HG03432 (cell line): Measurements from ENCODE around the gene HSDL1.

Experiments used
- ATAC-seq: cut with Tn5 transposase; IDR thresholded peaks from one replicate; pipeline ENCODE4 v1.9.1; 2021; ENCODE audit warnings: mild to moderate bottlenecking, moderate library complexity; ENCODE audit not compliant: unreplicated experiment

HSDL1 gene

GRCh38 chr16:84144859-84145639 lies at the start of gene HSDL1, which contains the start of gene DNAAF1:
Gene HSDL1, minus strand, starts transcription at chr16:84145177. Its CDS starts 13,856 bp downstream, at chr16:84131321.
Gene DNAAF1, plus strand, starts transcription at chr16:84145308. Its CDS starts 133 bp downstream, at chr16:84145441.
- peak; percentile 86 for ATAC-seq

- no peak for ATAC-seq
Observed at GRCh38 chr16:84194018-84194417, 49.0 kb upstream of the HSDL1 start.

- ATAC-seq: no peak
Observed at GRCh38 chr16:84193480-84193879, 48.5 kb upstream of the HSDL1 start.

DNA sequence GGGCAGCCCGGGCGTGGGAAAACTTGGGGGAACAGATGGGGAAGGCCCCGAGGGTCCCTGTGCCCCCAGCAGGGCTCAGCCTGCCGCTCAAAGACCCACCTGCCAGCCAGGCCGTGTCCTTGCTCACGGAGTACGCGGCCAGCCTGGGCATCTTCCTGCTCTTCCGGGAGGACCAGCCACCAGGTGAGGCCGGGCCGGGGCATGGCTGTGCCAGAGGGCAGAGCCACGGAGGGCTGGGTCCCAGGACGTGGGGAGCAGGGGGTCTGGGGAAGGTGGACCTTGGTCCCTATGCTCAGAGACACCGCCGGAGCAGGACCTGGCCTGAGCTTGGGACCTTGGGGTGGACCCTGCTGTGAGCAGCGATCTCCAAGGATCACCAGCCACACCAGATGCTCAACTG lies 46.5 kb upstream of the HSDL1 start:
- ATAC-seq: no peak

- ATAC-seq: no peak
Observed at GRCh38 chr16:84190731-84191388, 45.9 kb upstream of the HSDL1 start, which contains the start of gene ADAD2. Gene ADAD2, plus strand, starts transcription at chr16:84191157. Its CDS starts 74 bp downstream, at chr16:84191231.

GRCh38 chr16:84186685-84187437 lies 41.9 kb upstream of the HSDL1 start, which contains the start of gene TAF1C:
Gene TAF1C, minus strand, starts transcription at chr16:84187057. Its CDS starts 2,069 bp downstream, at chr16:84184988.
- peak; percentile 96 for ATAC-seq

GRCh38 chr16:84184775-84185174 lies 39.8 kb upstream of the HSDL1 start:
- ATAC-seq: no peak

DNA sequence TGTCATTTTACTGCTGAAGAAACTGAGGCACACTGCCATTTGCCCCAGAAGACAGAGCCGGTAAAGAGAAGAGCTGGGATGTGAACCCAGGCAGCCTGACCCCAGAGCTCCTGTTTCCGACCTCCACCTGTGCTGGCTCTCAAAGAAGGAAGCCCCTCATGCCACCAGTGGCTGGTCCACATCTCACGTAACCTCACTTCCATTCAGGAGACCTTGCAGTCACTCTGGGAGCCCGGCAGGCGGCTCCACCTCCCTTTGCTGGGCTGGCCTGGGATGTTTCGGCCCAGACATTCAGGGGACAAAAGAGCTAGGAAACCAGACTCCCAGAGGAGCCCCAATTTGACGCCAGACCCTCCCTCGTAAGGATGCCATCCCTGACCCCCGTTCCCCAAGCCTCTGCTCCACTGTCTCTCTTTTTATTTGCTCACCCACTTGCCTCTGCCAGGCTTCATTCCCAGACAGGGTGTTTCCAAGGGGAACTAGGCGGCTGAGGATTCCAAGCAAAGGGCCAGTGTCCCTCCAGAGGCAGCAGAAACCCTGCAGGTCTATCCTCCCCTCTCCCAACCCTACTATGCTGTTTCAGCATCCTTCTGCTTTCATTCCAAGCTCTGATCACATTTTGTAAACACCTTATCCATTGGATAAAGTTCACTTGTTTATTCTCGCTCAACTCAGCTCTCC lies 39.1 kb upstream of the HSDL1 start:
- no peak for ATAC-seq

- ATAC-seq: no peak
Observed at GRCh38 chr16:84183572-84183875, 38.5 kb upstream of the HSDL1 start.

GRCh38 chr16:84182680-84183571 lies 37.9 kb upstream of the HSDL1 start:
- no peak for ATAC-seq

DNA sequence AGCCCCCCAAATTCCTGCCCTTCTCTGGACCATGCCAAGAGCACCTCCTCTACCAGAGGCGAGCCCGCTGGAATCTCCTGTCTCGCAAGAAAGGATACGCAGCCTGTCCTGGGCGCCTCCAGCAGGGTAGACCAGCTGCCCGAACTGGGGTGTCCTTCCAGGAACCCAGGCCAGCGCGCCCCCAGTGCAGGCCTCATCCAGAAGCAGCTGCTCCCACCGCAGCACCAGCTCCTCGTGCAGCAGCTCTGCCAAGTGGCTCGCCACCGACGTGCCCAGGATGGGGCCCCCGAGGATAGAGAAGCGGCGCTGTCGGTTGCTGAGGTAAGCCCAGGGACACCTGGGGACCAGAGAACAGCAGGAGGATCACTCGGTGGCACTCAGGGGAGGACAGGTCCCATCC lies 37.1 kb upstream of the HSDL1 start:
- no peak for ATAC-seq

DNA sequence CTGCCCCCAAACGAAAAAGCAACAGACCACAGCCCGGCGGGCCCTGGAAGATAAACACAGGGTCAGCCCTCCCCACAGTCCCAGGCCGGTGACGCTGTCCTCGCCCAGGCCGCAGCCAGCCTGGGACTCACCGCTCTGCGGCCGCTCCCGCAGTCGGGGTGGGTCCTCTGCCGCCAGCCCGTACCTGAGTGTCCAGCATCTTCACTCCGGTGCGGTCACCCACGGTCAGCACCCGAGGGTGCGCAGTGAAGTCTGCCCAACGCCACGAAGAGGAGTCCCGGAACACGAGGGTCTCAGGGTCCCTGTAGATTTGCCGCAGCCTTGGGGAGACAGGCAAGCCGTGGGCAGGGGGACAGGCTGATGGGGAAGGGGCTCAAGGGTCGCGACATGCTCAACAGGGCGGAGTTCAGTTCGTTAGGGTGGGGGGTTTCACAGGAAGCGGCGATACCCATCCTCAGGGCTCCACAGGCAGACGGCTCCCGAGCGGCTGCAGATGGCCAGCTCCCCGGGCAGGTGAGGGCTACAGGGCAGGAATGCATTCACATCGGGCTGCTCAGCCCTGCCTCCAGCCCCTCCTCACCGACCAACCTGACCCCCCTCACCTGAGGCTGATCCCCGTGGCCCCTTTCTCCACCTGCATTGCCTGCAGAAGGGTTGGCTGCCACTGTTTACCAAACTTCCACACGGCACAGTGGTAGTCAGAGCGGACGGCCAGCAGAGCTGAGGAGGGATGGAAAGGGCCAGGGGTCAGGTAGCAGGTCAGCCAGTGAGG lies 36.4 kb upstream of the HSDL1 start:
- ATAC-seq: no peak

GRCh38 chr16:84180519-84181140 lies 35.7 kb upstream of the HSDL1 start:
- ATAC-seq: no peak

GRCh38 chr16:84179612-84180320 lies 34.8 kb upstream of the HSDL1 start:
- ATAC-seq: no peak

GRCh38 chr16:84178892-84179611 lies 34.1 kb upstream of the HSDL1 start:
- no peak for ATAC-seq

DNA sequence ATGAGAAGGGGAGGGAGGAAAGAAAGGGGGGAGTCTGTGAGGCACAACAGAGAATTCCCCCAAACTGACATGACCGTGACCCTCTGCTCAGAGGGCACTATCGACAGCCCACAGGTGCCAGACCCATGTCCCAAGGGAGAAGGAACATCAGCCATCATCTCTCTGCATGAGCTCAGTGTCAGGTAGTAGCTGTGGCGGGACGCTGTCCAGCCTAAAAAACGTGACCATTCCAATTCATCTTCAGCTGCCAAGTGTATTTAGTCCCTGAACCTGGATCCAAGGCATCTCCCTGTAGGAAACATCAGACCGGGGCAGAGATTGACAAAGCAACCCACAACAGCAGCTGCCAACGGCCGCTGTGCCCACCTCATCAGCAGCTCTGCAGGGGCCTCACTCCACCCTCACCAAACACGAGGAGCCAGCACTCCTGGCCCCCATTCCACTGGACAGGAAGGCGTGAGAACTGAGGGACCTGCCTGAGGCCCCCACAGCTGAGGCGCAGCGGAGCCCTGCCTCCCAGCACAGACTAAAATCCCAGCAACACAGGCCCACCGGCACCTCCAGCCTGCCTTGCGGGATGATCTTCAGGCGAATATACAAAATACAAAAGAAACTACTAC lies 33.3 kb upstream of the HSDL1 start:
- no peak for ATAC-seq

GRCh38 chr16:84177741-84178073 lies 32.7 kb upstream of the HSDL1 start:
- no peak for ATAC-seq
